Epidermal melanocyte (primary cell): ENCODE results near the gene ECI2.
"Not testable (repeated sequence)": the region's sequence is repeated elsewhere in the genome, so short reads cannot be mapped to it uniquely, and the experiment has no call there.

Source experiments
- DNase-seq: peaks from one replicate; pipeline ENCODE4 v3.0.0; 2011; ENCODE audit warnings: low spot score; ENCODE audit not compliant: insufficient read length

Gene ECI2

GRCh38 chr6:4139272-4139671, 3.9 kb upstream of the ECI2 start:
- no peak for DNase-seq

GRCh38 chr6:4138186-4138585, 2.8 kb upstream of the ECI2 start:
- no peak for DNase-seq

GRCh38 chr6:4136354-4136831, 1.0 kb upstream of the ECI2 start:
- no peak for DNase-seq

GRCh38 chr6:4135665-4136353, 434 bp upstream of the ECI2 start:
- peak; percentile 91 for DNase-seq

- no peak for DNase-seq
These were observed 1.2 kb downstream of the ECI2 start for GRCh38 chr6:4133941-4134838.

GRCh38 chr6:4130357-4130987, 4.9 kb downstream of the ECI2 start:
- DNase-seq: no peak

- no peak for DNase-seq
These were observed 5.9 kb downstream of the ECI2 start for GRCh38 chr6:4129446-4129845.

- no peak for DNase-seq
These were observed 6.6 kb downstream of the ECI2 start for GRCh38 chr6:4128748-4129147.

GRCh38 chr6:4128072-4128471, 7.3 kb downstream of the ECI2 start:
- no peak for DNase-seq

- DNase-seq: no peak
These were observed 9.2 kb downstream of the ECI2 start for GRCh38 chr6:4125933-4126864.

- DNase-seq: no peak
These were observed 9.9 kb downstream of the ECI2 start for GRCh38 chr6:4125500-4125899.

GRCh38 chr6:4124351-4124750, 11.0 kb downstream of the ECI2 start:
- DNase-seq: no peak

GRCh38 chr6:4115741-4116140, 19.6 kb downstream of the ECI2 start:
- no peak for DNase-seq

GRCh38 chr6:4114123-4114522, 21.3 kb downstream of the ECI2 start:
- no peak for DNase-seq

- no peak for DNase-seq
These were observed 21.7 kb downstream of the ECI2 start for GRCh38 chr6:4113649-4114048.

- no peak for DNase-seq
These were observed 23.0 kb downstream of the ECI2 start for GRCh38 chr6:4112366-4112765.

GRCh38 chr6:4109363-4109815, 26.0 kb downstream of the ECI2 start:
- DNase-seq: not testable (repeated sequence)

- no peak for DNase-seq
These were observed 26.7 kb downstream of the ECI2 start for GRCh38 chr6:4108561-4109093.

GRCh38 chr6:4107873-4108272, 27.5 kb downstream of the ECI2 start:
- DNase-seq: no peak

- no peak for DNase-seq
These were observed 29.3 kb downstream of the ECI2 start for GRCh38 chr6:4105980-4106536.
